ENCODE results near the gene UIMC1. TPM values are rescaled to one million over a fixed set of nuclear protein-coding genes. Genes with fewer than 3 reads are reported as not detected.

UIMC1 gene
- total RNA-seq, 4 donors from 2014 or later, result 40.2 to 56.7 (median 44.6) TPM

- 83 to 87% methylated on average over 3 of the region's 3 CpGs for WGBS, 2 donors
These were observed 79.0 kb downstream of the UIMC1 start for GRCh38 chr5:176927562-176927961.

GRCh38 chr5:176922817-176923216 lies 83.8 kb downstream of the UIMC1 start:
- Histone ChIP-seq H3K4me1 (no peaks in the 10 kb centered on the region), H3K36me3 (peaks cover 0 to 22% (median 0%) of the 10 kb centered on the region in 3 donors), H3K9me3 (no peaks in the 10 kb centered on the region), H3K27ac (no peak overlapping the region), H3K27me3 (no peaks in the 10 kb centered on the region), H3K4me3 (no peak overlapping the region)
- 86 to 100% methylated on average over 2 of the region's 2 CpGs for whole genome bisulfite sequencing, 2 donors
- TF ChIP-seq POLR2A (IDR thresholded peaks at IDR 0.05) (no peak), EP300 (IDR thresholded peaks at IDR 0.05) (no peak)
- TF ChIP-seq, protein P1, sequence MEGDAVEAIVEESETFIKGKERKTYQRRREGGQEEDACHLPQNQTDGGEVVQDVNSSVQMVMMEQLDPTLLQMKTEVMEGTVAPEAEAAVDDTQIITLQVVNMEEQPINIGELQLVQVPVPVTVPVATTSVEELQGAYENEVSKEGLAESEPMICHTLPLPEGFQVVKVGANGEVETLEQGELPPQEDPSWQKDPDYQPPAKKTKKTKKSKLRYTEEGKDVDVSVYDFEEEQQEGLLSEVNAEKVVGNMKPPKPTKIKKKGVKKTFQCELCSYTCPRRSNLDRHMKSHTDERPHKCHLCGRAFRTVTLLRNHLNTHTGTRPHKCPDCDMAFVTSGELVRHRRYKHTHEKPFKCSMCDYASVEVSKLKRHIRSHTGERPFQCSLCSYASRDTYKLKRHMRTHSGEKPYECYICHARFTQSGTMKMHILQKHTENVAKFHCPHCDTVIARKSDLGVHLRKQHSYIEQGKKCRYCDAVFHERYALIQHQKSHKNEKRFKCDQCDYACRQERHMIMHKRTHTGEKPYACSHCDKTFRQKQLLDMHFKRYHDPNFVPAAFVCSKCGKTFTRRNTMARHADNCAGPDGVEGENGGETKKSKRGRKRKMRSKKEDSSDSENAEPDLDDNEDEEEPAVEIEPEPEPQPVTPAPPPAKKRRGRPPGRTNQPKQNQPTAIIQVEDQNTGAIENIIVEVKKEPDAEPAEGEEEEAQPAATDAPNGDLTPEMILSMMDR (IDR thresholded peaks at IDR 0.05), result no peak
- no peak for DNase-seq (ENCODE audit: low spot score in 2 of 2)

More at GRCh38 chr5:176927562-176927961, 79.0 kb downstream of the UIMC1 start:
- H3K4me3 ChIP-seq, result no peak overlapping the region
- TF ChIP-seq EP300 (IDR thresholded peaks at IDR 0.05) (no peak), POLR2A (IDR thresholded peaks at IDR 0.05) (no peak)
- TF ChIP-seq, protein P1 (IDR thresholded peaks at IDR 0.05), result no peak
- DNase-seq (ENCODE audit: low spot score in 2 of 2), result no peak
- H3K36me3 ChIP-seq, result peaks cover 0 to 46% (median 0%) of the 10 kb centered on the region in 3 donors
- H3K27ac ChIP-seq, result no peak overlapping the region
- no peaks in the 10 kb centered on the region for H3K9me3 ChIP-seq
- no peaks in the 10 kb centered on the region for H3K27me3 ChIP-seq
- H3K4me1 ChIP-seq, result no peaks in the 10 kb centered on the region

- Histone ChIP-seq H3K9me3 (no peaks in the 10 kb centered on the region), H3K4me3 (no peak overlapping the region), H3K27ac (no peak overlapping the region), H3K4me1 (no peaks in the 10 kb centered on the region), H3K27me3 (no peaks in the 10 kb centered on the region), H3K36me3 (peaks cover 0 to 31% (median 0%) of the 10 kb centered on the region in 3 donors)
- WGBS, 2 donors, result 75 to 83% methylated on average over 3 of the region's 3 CpGs
- TF ChIP-seq EP300 (IDR thresholded peaks at IDR 0.05) (no peak), POLR2A (IDR thresholded peaks at IDR 0.05) (no peak)
- TF ChIP-seq, protein P1 (IDR thresholded peaks at IDR 0.05), result no peak
- no peak for DNase-seq (ENCODE audit: low spot score in 2 of 2)
These were observed 84.9 kb downstream of the UIMC1 start for GRCh38 chr5:176921714-176922113.

DNA sequence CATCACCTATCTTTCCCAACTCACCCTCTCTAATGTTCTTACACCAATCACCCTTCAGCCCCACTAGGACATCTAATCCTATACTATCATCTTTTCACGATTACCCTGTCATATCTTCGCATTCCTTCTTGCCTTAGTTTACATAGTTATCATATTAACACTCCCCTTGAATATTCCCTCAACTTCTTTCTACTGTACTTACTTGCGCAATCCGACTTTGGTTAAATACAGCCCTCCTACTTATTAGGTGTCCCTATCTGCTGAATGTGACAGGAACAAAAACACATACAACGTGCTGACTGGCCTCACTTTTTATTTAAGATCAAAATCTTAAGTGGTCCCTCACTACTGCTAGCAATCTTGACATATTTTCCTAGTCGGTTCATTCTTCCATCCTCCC lies 88.0 kb downstream of the UIMC1 start:
- Histone ChIP-seq H3K27ac (no peak overlapping the region), H3K9me3 (no peaks in the 10 kb centered on the region), H3K36me3 (peaks cover 0 to 31% (median 0%) of the 10 kb centered on the region in 3 donors), H3K27me3 (no peaks in the 10 kb centered on the region), H3K4me3 (no peak overlapping the region), H3K4me1 (no peaks in the 10 kb centered on the region)
- WGBS, 2 donors, result 95 to 96% methylated on average over 6 of the region's 6 CpGs
- DNase-seq (ENCODE audit: low spot score in 2 of 2), result no peak
- TF ChIP-seq POLR2A (IDR thresholded peaks at IDR 0.05), result no peak
- no peak for TF ChIP-seq EP300 (IDR thresholded peaks at IDR 0.05)
- TF ChIP-seq, protein P1 (IDR thresholded peaks at IDR 0.05), result no peak

GRCh38 chr5:176916337-176916736 lies 90.2 kb downstream of the UIMC1 start:
- H3K27ac ChIP-seq, result no peak overlapping the region
- no peaks in the 10 kb centered on the region for H3K4me1 ChIP-seq
- no peaks in the 10 kb centered on the region for H3K9me3 ChIP-seq
- no peak overlapping the region for H3K4me3 ChIP-seq
- no peaks in the 10 kb centered on the region for H3K27me3 ChIP-seq
- H3K36me3 ChIP-seq, result peaks cover 0 to 28% (median 0%) of the 10 kb centered on the region in 3 donors
- DNase-seq (ENCODE audit: low spot score in 2 of 2), result no peak
- TF ChIP-seq, protein P1 (IDR thresholded peaks at IDR 0.05), result no peak
- TF ChIP-seq EP300 (IDR thresholded peaks at IDR 0.05) (no peak), POLR2A (IDR thresholded peaks at IDR 0.05) (no peak)

All from tibial nerve (tissue), 4 donors.